ENCODE measurements around the gene RHEB.

DNA sequence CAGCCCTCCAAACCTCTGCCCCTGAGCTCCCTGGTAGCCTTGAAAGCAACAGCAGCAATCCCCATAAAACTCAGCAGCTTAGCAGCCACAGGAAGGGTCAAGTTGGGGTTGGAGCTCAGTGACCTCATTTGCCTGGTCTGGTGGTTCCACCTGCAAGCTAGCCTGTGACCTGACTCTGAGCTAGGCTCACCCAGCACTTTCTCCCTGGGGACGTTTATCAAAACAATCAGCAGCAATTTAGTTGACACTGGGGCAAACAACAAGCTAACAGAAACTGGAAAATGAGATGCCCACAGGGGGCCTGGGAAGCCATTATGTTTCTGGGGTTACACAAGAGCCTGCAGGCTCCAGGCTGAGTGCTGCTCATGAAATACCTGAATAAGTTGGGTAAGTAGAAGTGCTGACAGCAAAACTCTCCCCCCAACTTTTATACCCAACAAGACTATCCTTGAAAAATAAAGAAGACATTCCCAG, 57.4 kb downstream of the RHEB start:
- no peak for TF ChIP-seq CTCF (conservative IDR thresholded peaks at IDR 0.05; ENCODE audit: low read depth, low read length)
- no peak for TF ChIP-seq POLR2A (IDR thresholded peaks at IDR 0.05; ENCODE audit: low read depth, low read length)
- TF ChIP-seq RFX5 (IDR thresholded peaks at IDR 0.05; ENCODE audit: low read depth, low read length): no peak
